ENCODE measurements around the gene HMCES.

HMCES gene

GRCh38 chr3:129325383-129325782 is 46.7 kb downstream of the HMCES start:
- no peaks in the 10 kb centered on the region for H3K4me1 ChIP-seq
- no peaks in the 10 kb centered on the region for H3K27me3 ChIP-seq
- TF ChIP-seq CTCF (IDR thresholded peaks at IDR 0.05; ENCODE audit: low read depth, low read length), result no peak
- DNase-seq, result no peak
- H3K4me3 ChIP-seq (ENCODE audit: low read depth, low read length), result no peak overlapping the region
- H3K9me3 ChIP-seq, result no peaks in the 10 kb centered on the region
- H3K36me3 ChIP-seq, result no peaks in the 10 kb centered on the region

- no peak for TF ChIP-seq CTCF (IDR thresholded peaks at IDR 0.05; ENCODE audit: low read depth, low read length)
- no peak for DNase-seq
- Histone ChIP-seq H3K36me3 (no peaks in the 10 kb centered on the region), H3K4me3 (ENCODE audit: low read depth, low read length) (no peak overlapping the region), H3K27me3 (no peaks in the 10 kb centered on the region), H3K9me3 (no peaks in the 10 kb centered on the region), H3K4me1 (no peaks in the 10 kb centered on the region)
Measured at GRCh38 chr3:129326138-129326537, 47.5 kb downstream of the HMCES start.

GRCh38 chr3:129326595-129326994 is 47.9 kb downstream of the HMCES start:
- H3K27me3 ChIP-seq, result no peaks in the 10 kb centered on the region
- no peak for DNase-seq

GRCh38 chr3:129327510-129327909 is 48.8 kb downstream of the HMCES start:
- TF ChIP-seq CTCF (IDR thresholded peaks at IDR 0.05; ENCODE audit: low read depth, low read length), result no peak
- no peak for DNase-seq
- H3K36me3 ChIP-seq, result no peaks in the 10 kb centered on the region
- no peaks in the 10 kb centered on the region for H3K9me3 ChIP-seq
- no peaks in the 10 kb centered on the region for H3K4me1 ChIP-seq
- H3K4me3 ChIP-seq (ENCODE audit: low read depth, low read length), result no peak overlapping the region
- H3K27me3 ChIP-seq, result no peaks in the 10 kb centered on the region

More at GRCh38 chr3:129326595-129326994, 47.9 kb downstream of the HMCES start:
- no peaks in the 10 kb centered on the region for H3K36me3 ChIP-seq
- no peak for TF ChIP-seq CTCF (IDR thresholded peaks at IDR 0.05; ENCODE audit: low read depth, low read length)
- H3K4me1 ChIP-seq, result no peaks in the 10 kb centered on the region
- H3K4me3 ChIP-seq (ENCODE audit: low read depth, low read length), result no peak overlapping the region
- H3K9me3 ChIP-seq, result no peaks in the 10 kb centered on the region

- H3K4me3 ChIP-seq (ENCODE audit: low read depth, low read length), result no peak overlapping the region
- no peaks in the 10 kb centered on the region for H3K9me3 ChIP-seq
- no peak for DNase-seq
- H3K4me1 ChIP-seq, result no peaks in the 10 kb centered on the region
- no peaks in the 10 kb centered on the region for H3K36me3 ChIP-seq
- H3K27me3 ChIP-seq, result no peaks in the 10 kb centered on the region
- TF ChIP-seq CTCF (IDR thresholded peaks at IDR 0.05; ENCODE audit: low read depth, low read length), result no peak
Measured at GRCh38 chr3:129329858-129330257, 51.2 kb downstream of the HMCES start.

GRCh38 chr3:129330409-129330808 is 51.7 kb downstream of the HMCES start:
- no peak for DNase-seq
- no peaks in the 10 kb centered on the region for H3K9me3 ChIP-seq
- H3K4me3 ChIP-seq (ENCODE audit: low read depth, low read length), result no peak overlapping the region
- H3K4me1 ChIP-seq, result no peaks in the 10 kb centered on the region
- no peaks in the 10 kb centered on the region for H3K27me3 ChIP-seq
- TF ChIP-seq CTCF (IDR thresholded peaks at IDR 0.05; ENCODE audit: low read depth, low read length), result no peak
- no peaks in the 10 kb centered on the region for H3K36me3 ChIP-seq

All from BE2C (cell line).